Measurements from ENCODE around the gene GRID2. TPM values are rescaled to one million over a fixed set of nuclear protein-coding genes. Genes with fewer than 3 reads are reported as not detected.
"Not testable (repeated sequence)": the region's sequence is repeated elsewhere in the genome, so short reads cannot be mapped to it uniquely, and the experiment has no call there.

Gene GRID2
- polyA plus RNA-seq, 2 donors, result 0.02 TPM; not detected in 1

DNA sequence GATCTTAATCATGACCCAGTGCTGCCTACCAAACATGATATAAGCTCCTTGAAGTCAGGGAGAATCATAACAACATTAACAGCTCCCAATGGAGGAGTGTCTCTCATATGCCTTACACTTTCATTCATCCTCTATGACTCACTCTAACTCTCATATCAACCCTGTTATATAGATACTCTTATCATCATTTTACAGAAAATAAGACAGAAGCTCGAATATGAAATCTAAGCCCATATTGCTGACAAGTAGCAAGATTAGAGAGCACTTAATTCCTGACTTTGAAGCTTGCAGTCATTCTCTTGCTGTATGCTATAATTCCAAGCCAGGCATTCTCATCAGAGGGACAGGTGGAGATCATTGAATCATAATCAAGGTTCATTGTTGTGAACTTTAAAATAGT is 1048.1 kb downstream of the GRID2 start:
- no peaks in the 10 kb centered on the region for H3K9me3 ChIP-seq (ENCODE audit: control insufficient read depth in 2 of 2, insufficient read depth in 1 of 2, low read depth in 1 of 2, low read length in 1 of 2)
- H3K36me3 ChIP-seq (ENCODE audit: control insufficient read depth in 2 of 2, insufficient read depth in 2 of 2, low read length in 1 of 2), result no peaks in the 10 kb centered on the region
- no peak overlapping the region for H3K4me3 ChIP-seq (ENCODE audit: low read depth in 1 of 2, low read length in 2 of 2)
- H3K27me3 ChIP-seq (ENCODE audit: control insufficient read depth in 1 of 2, insufficient read depth in 2 of 2, low read length in 2 of 2), result no peaks in the 10 kb centered on the region
- no peaks in the 10 kb centered on the region for H3K4me1 ChIP-seq (ENCODE audit: control insufficient read depth in 2 of 2, insufficient read depth in 2 of 2, low read length in 1 of 2)
- WGBS, 2 donors, result 56 to 70% methylated on average over 1 of the region's 1 CpG
- H3K27ac ChIP-seq (ENCODE audit: low read depth in 2 of 2, low read length in 1 of 2), result no peak overlapping the region

DNA sequence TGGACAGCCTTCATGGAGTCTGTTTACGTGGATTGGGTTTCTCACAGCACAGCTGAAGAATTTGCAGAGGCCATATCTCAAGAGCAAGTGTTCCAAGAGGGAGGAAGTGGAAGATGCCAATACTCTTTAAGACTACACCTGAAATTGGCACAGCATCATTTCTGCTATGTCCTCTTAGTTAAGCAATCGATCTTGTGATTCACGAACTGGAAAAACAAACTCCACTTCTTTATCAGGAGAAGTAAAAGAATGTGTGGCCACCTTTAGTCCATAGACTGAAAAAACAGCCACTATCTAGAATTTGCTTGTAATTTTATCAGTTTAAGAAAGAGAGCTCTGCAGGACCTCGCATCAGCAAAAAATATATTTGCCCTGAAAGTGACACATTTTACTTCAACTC is 1051.6 kb downstream of the GRID2 start:
- H3K9me3 ChIP-seq (ENCODE audit: control insufficient read depth in 2 of 2, insufficient read depth in 1 of 2, low read depth in 1 of 2, low read length in 1 of 2), result no peaks in the 10 kb centered on the region
- no peaks in the 10 kb centered on the region for H3K27me3 ChIP-seq (ENCODE audit: control insufficient read depth in 1 of 2, insufficient read depth in 2 of 2, low read length in 2 of 2)
- no peak overlapping the region for H3K4me3 ChIP-seq (ENCODE audit: low read depth in 1 of 2, low read length in 2 of 2)
- no peaks in the 10 kb centered on the region for H3K36me3 ChIP-seq (ENCODE audit: control insufficient read depth in 2 of 2, insufficient read depth in 2 of 2, low read length in 1 of 2)
- WGBS, 2 donors, result 60 to 65% methylated on average over 4 of the region's 4 CpGs
- no peaks in the 10 kb centered on the region for H3K4me1 ChIP-seq (ENCODE audit: control insufficient read depth in 2 of 2, insufficient read depth in 2 of 2, low read length in 1 of 2)
- H3K27ac ChIP-seq (ENCODE audit: low read depth in 2 of 2, low read length in 1 of 2), result no peak overlapping the region

DNA sequence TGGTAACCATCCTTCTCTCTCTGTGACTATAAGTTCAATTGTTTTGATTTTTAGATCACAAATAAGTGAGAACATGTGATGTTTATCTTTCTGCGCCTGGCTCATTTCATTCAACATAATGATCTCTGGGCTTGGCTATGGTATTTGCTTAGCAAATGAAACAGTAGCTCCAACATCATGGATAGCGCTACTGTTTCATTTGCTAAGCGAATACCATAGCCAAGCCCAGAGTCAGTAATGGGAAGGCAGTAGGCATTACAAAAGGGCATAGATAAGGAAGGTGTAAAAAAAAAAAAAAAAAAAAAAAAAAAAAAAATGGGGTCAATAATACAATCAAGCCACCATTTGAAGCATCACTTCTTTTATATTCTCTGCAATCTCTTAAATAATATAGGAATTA is 1055.8 kb downstream of the GRID2 start:
- no peak overlapping the region for H3K4me3 ChIP-seq (ENCODE audit: low read depth in 1 of 2, low read length in 2 of 2)
- H3K36me3 ChIP-seq (ENCODE audit: control insufficient read depth in 2 of 2, insufficient read depth in 2 of 2, low read length in 1 of 2), result no peaks in the 10 kb centered on the region
- H3K4me1 ChIP-seq (ENCODE audit: control insufficient read depth in 2 of 2, insufficient read depth in 2 of 2, low read length in 1 of 2), result no peaks in the 10 kb centered on the region
- no peaks in the 10 kb centered on the region for H3K9me3 ChIP-seq (ENCODE audit: control insufficient read depth in 2 of 2, insufficient read depth in 1 of 2, low read depth in 1 of 2, low read length in 1 of 2)
- 69 to 81% methylated on average over 3 of the region's 3 CpGs for whole genome bisulfite sequencing, 2 donors
- H3K27ac ChIP-seq (ENCODE audit: low read depth in 2 of 2, low read length in 1 of 2), result no peak overlapping the region
- no peaks in the 10 kb centered on the region for H3K27me3 ChIP-seq (ENCODE audit: control insufficient read depth in 1 of 2, insufficient read depth in 2 of 2, low read length in 2 of 2)

DNA sequence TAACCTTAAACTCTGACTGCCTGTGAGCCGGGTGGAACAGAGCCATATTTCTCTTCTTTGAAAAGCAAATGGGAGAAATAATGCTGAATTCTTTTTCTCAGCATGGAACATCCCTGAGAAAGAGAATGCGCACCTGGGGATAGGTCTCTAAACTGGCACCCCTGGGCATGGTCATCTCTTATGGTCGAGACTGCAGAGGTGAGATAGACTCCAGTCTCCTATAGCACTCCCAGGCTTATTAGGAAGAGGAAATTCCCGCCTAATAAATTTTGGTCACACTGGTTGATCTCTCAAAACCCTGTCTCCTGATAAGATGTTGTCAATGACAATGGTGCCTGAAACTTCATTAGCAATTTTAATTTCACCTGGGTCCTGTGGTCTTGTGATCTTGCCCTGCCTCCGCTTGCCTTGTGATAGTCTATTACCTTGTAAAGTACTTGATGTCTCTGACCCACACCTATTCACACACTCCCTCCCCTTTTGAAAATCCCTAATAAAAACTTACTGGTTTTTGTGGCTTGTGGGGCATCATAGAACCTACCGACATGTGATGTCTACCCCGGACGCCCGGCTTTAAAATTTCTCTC is 1062.5 kb downstream of the GRID2 start:
- not testable (repeated sequence) for H3K36me3 ChIP-seq (ENCODE audit: control insufficient read depth in 2 of 2, insufficient read depth in 2 of 2, low read length in 1 of 2); H3K27me3 ChIP-seq (ENCODE audit: control insufficient read depth in 1 of 2, insufficient read depth in 2 of 2, low read length in 2 of 2); H3K27ac ChIP-seq (ENCODE audit: low read depth in 2 of 2, low read length in 1 of 2); H3K4me1 ChIP-seq (ENCODE audit: control insufficient read depth in 2 of 2, insufficient read depth in 2 of 2, low read length in 1 of 2); H3K4me3 ChIP-seq (ENCODE audit: low read depth in 1 of 2, low read length in 2 of 2); H3K9me3 ChIP-seq (ENCODE audit: control insufficient read depth in 2 of 2, insufficient read depth in 1 of 2, low read depth in 1 of 2, low read length in 1 of 2)
- 88 to 89% methylated on average over 9 of the region's 9 CpGs for WGBS, 2 donors

DNA sequence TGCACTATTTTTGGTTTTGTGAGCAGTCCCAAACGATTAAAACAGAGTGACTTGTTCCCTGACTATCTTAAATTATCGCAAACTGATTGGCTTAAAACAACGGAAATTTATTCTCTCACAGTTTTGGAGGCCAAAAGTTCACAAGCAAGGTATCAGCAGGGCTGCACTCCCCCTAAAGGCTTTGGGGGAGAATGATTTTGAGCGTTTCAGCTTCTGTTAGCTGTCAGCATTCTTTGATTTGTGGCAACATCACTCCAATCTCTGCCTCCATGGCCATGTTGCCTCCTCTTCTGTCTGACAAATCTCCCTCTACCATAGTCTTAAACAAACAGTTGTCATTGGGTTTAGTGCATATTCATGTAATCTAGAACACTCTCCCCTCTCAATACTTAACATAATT is 1065.2 kb downstream of the GRID2 start:
- H3K36me3 ChIP-seq (ENCODE audit: control insufficient read depth in 2 of 2, insufficient read depth in 2 of 2, low read length in 1 of 2), result no peaks in the 10 kb centered on the region
- H3K27ac ChIP-seq (ENCODE audit: low read depth in 2 of 2, low read length in 1 of 2), result no peak overlapping the region
- no peaks in the 10 kb centered on the region for H3K4me1 ChIP-seq (ENCODE audit: control insufficient read depth in 2 of 2, insufficient read depth in 2 of 2, low read length in 1 of 2)
- WGBS, 2 donors, result 75 to 76% methylated on average over 4 of the region's 4 CpGs
- H3K27me3 ChIP-seq (ENCODE audit: control insufficient read depth in 1 of 2, insufficient read depth in 2 of 2, low read length in 2 of 2), result no peaks in the 10 kb centered on the region
- H3K9me3 ChIP-seq (ENCODE audit: control insufficient read depth in 2 of 2, insufficient read depth in 1 of 2, low read depth in 1 of 2, low read length in 1 of 2), result no peaks in the 10 kb centered on the region
- no peak overlapping the region for H3K4me3 ChIP-seq (ENCODE audit: low read depth in 1 of 2, low read length in 2 of 2)

DNA sequence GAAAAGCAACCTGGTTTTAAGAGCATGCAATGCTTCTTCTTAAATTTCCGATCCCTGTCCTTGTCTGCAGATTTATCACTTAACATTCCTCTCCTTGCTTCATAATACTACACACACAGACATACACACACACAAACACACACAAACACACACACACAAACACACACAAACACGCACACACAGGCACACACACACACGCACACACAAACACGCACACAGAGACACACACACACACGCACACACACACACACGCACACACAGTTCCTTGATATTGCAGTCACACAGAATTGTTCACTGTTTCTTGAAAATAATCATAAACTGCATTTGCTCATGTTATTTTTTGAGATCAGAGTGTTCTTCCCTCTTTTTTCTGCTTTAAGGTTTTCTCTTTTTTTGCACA is 1066.5 kb downstream of the GRID2 start:
- Histone ChIP-seq H3K4me3 (ENCODE audit: low read depth in 1 of 2, low read length in 2 of 2) (no peak overlapping the region), H3K27me3 (ENCODE audit: control insufficient read depth in 1 of 2, insufficient read depth in 2 of 2, low read length in 2 of 2) (no peaks in the 10 kb centered on the region), H3K27ac (ENCODE audit: low read depth in 2 of 2, low read length in 1 of 2) (no peak overlapping the region), H3K4me1 (ENCODE audit: control insufficient read depth in 2 of 2, insufficient read depth in 2 of 2, low read length in 1 of 2) (no peaks in the 10 kb centered on the region), H3K9me3 (ENCODE audit: control insufficient read depth in 2 of 2, insufficient read depth in 1 of 2, low read depth in 1 of 2, low read length in 1 of 2) (no peaks in the 10 kb centered on the region), H3K36me3 (ENCODE audit: control insufficient read depth in 2 of 2, insufficient read depth in 2 of 2, low read length in 1 of 2) (no peaks in the 10 kb centered on the region)
- WGBS, 2 donors, result 85 to 96% methylated on average over 6 of the region's 6 CpGs

DNA sequence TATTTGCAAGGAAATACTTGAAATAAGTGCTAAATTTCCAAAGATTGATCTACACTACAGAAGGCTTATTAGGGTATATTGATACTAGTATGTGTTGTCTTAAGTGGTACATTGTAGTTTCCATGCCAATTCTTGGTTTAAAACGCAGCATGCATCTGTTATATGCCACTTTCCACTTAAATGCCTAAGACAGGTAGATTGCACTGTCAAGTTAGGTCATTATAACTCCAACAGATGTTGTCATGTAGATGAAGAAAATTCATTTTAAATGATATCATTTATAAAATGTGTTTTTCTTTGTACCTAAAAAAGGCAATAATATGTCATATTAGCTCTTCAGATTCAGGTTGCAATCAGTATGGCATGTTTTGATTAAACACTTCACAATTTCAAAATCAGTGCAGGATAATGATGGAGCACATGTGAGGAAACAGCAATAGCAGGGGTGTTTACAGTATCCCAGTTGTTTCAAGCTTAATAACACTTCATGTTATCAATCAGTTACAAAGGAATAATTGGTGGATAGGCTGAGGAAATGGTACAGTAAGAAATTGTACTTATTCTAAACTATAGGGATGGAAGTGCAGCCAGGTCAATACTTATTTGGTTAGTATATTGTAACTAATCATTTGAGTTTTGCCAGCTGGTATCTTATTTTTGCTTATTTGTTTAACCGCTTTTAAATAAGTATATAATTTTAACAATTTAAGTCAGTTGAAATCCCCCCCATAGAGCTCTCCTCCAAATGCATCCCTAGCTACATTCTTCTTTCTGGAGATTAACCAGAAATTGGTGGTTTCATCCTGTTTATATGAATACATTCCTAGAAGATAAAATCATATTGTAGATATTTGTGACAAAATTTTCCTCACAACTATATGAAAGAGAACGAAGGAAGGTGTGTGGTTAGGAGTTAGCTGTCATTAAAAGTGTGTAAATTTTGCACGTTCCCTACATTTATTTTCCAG is 1070.4 kb downstream of the GRID2 start:
- H3K4me1 ChIP-seq (ENCODE audit: control insufficient read depth in 2 of 2, insufficient read depth in 2 of 2, low read length in 1 of 2), result no peaks in the 10 kb centered on the region
- no peaks in the 10 kb centered on the region for H3K9me3 ChIP-seq (ENCODE audit: control insufficient read depth in 2 of 2, insufficient read depth in 1 of 2, low read depth in 1 of 2, low read length in 1 of 2)
- no peak overlapping the region for H3K4me3 ChIP-seq (ENCODE audit: low read depth in 1 of 2, low read length in 2 of 2)
- H3K36me3 ChIP-seq (ENCODE audit: control insufficient read depth in 2 of 2, insufficient read depth in 2 of 2, low read length in 1 of 2), result no peaks in the 10 kb centered on the region
- no peak overlapping the region for H3K27ac ChIP-seq (ENCODE audit: low read depth in 2 of 2, low read length in 1 of 2)
- 74 to 83% methylated on average over 4 of the region's 4 CpGs for WGBS, 2 donors
- no peaks in the 10 kb centered on the region for H3K27me3 ChIP-seq (ENCODE audit: control insufficient read depth in 1 of 2, insufficient read depth in 2 of 2, low read length in 2 of 2)

DNA sequence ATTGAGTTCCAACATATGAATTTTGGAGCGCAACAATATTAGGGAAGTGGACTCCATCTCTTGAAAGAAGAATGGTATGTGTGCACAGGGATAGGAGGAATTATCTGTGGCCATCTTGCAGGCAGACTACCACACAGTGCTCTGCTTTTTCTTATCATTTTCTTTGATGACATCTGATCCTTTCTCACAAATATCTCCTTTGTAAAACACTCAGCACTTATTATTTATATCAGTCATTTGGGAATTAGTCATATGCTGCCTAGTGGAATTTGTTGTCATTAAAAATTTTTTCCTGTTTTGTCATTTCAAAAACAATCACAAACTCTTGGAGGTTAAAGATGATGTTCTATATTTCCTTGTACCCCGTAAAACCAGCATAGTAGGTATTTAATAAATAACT is 1080.5 kb downstream of the GRID2 start:
- H3K4me1 ChIP-seq (ENCODE audit: control insufficient read depth in 2 of 2, insufficient read depth in 2 of 2, low read length in 1 of 2), result no peaks in the 10 kb centered on the region
- no peak overlapping the region for H3K27ac ChIP-seq (ENCODE audit: low read depth in 2 of 2, low read length in 1 of 2)
- no peaks in the 10 kb centered on the region for H3K9me3 ChIP-seq (ENCODE audit: control insufficient read depth in 2 of 2, insufficient read depth in 1 of 2, low read depth in 1 of 2, low read length in 1 of 2)
- H3K36me3 ChIP-seq (ENCODE audit: control insufficient read depth in 2 of 2, insufficient read depth in 2 of 2, low read length in 1 of 2), result no peaks in the 10 kb centered on the region
- no peak overlapping the region for H3K4me3 ChIP-seq (ENCODE audit: low read depth in 1 of 2, low read length in 2 of 2)
- 82 to 89% methylated on average over 2 of the region's 2 CpGs for WGBS, 2 donors
- no peaks in the 10 kb centered on the region for H3K27me3 ChIP-seq (ENCODE audit: control insufficient read depth in 1 of 2, insufficient read depth in 2 of 2, low read length in 2 of 2)

DNA sequence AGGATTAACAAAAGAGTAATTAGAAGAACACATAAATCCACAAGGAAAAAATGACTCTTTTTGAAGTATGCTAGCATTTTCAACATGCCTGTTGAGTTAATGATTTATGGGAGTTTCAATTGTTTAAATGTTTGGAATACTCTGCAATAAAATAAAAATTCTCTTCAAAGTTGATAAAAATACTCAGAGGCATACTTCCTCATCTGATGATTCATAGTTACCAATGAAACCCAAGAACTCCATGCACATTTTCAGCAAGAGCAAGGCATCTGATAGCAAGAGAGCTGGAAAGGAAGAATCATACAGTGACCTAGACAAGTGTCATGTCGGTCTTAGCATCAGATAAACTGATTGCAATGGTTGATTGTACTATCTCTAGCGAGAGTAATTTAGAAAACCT is 1081.1 kb downstream of the GRID2 start:
- 68 to 81% methylated on average over 2 of the region's 2 CpGs for WGBS, 2 donors

More for the DNA sequence above, 1081.1 kb downstream of the GRID2 start:
- Histone ChIP-seq H3K4me1 (ENCODE audit: control insufficient read depth in 2 of 2, insufficient read depth in 2 of 2, low read length in 1 of 2) (no peaks in the 10 kb centered on the region), H3K36me3 (ENCODE audit: control insufficient read depth in 2 of 2, insufficient read depth in 2 of 2, low read length in 1 of 2) (no peaks in the 10 kb centered on the region), H3K4me3 (ENCODE audit: low read depth in 1 of 2, low read length in 2 of 2) (no peak overlapping the region), H3K27ac (ENCODE audit: low read depth in 2 of 2, low read length in 1 of 2) (no peak overlapping the region), H3K27me3 (ENCODE audit: control insufficient read depth in 1 of 2, insufficient read depth in 2 of 2, low read length in 2 of 2) (no peaks in the 10 kb centered on the region), H3K9me3 (ENCODE audit: control insufficient read depth in 2 of 2, insufficient read depth in 1 of 2, low read depth in 1 of 2, low read length in 1 of 2) (no peaks in the 10 kb centered on the region)
